ENCODE measurements around the gene RAB3GAP1.
"Not testable (repeated sequence)": the region's sequence is repeated elsewhere in the genome, so short reads cannot be mapped to it uniquely, and the experiment has no call there.

Gene RAB3GAP1

GRCh38 chr2:135074216-135074615, 22.1 kb downstream of the RAB3GAP1 start:
- no peak for TF ChIP-seq CTCF (IDR thresholded peaks at IDR 0.05; ENCODE audit: low read depth, low read length)
- no peak overlapping the region for H3K4me3 ChIP-seq (ENCODE audit: low read depth, low read length)

GRCh38 chr2:135076556-135076955, 24.5 kb downstream of the RAB3GAP1 start:
- no peak overlapping the region for H3K4me3 ChIP-seq (ENCODE audit: low read depth, low read length)
- TF ChIP-seq CTCF (IDR thresholded peaks at IDR 0.05; ENCODE audit: low read depth, low read length): no peak

- H3K4me3 ChIP-seq (ENCODE audit: low read depth, low read length): no peak overlapping the region
- no peak for TF ChIP-seq CTCF (IDR thresholded peaks at IDR 0.05; ENCODE audit: low read depth, low read length)
These were observed 26.3 kb downstream of the RAB3GAP1 start for GRCh38 chr2:135078417-135078816.

- no peak for TF ChIP-seq CTCF (IDR thresholded peaks at IDR 0.05; ENCODE audit: low read depth, low read length)
- H3K4me3 ChIP-seq (ENCODE audit: low read depth, low read length): no peak overlapping the region
These were observed 34.1 kb downstream of the RAB3GAP1 start for GRCh38 chr2:135086222-135086621.

- H3K4me3 ChIP-seq (ENCODE audit: low read depth, low read length): not testable (repeated sequence)
These were observed 37.5 kb downstream of the RAB3GAP1 start for GRCh38 chr2:135089597-135089996.

GRCh38 chr2:135091681-135092080, 39.6 kb downstream of the RAB3GAP1 start:
- H3K4me3 ChIP-seq (ENCODE audit: low read depth, low read length): no peak overlapping the region
- TF ChIP-seq CTCF (IDR thresholded peaks at IDR 0.05; ENCODE audit: low read depth, low read length): no peak

- H3K4me3 ChIP-seq (ENCODE audit: low read depth, low read length): no peak overlapping the region
- TF ChIP-seq CTCF (IDR thresholded peaks at IDR 0.05; ENCODE audit: low read depth, low read length): no peak
These were observed 41.1 kb downstream of the RAB3GAP1 start for GRCh38 chr2:135093193-135093592.

- H3K4me3 ChIP-seq (ENCODE audit: low read depth, low read length): no peak overlapping the region
- TF ChIP-seq CTCF (IDR thresholded peaks at IDR 0.05; ENCODE audit: low read depth, low read length): no peak
These were observed 41.7 kb downstream of the RAB3GAP1 start for GRCh38 chr2:135093670-135094330.
